C4-2B (cell line): ENCODE results near the gene UTP15.

Experiments
- ZFX ChIP-seq: fragments of 450-650 bp; IDR thresholded peaks from 2 replicates; pipeline ENCODE4 v1.6.1; 2017
- TF ChIP-seq, protein P1 (sequence below): fragments of 450-650 bp; conservative IDR thresholded peaks from 2 replicates; pipeline ENCODE4 v1.5.1; 2017; ENCODE audit warnings: mild to moderate bottlenecking

DNA sequence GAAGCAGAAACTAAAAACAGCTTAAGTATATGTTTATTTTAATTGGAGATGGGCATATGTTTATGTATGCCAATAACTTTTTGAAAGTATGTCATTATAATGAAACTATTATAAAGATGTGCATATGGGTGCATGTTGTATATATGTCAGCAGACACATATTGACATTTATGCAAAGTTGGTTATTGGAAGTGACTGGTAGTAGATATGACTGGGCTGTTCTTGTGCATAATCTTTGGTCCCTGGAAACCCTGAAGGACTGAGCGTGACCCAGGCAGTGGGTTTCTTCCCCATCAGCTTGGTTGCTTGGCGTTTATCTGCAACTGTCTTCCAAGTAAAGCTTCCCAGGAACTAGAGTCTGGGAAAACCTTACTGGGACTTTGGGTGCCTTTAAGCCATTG lies 25.8 kb upstream of the UTP15 start:
- TF ChIP-seq, protein P1, sequence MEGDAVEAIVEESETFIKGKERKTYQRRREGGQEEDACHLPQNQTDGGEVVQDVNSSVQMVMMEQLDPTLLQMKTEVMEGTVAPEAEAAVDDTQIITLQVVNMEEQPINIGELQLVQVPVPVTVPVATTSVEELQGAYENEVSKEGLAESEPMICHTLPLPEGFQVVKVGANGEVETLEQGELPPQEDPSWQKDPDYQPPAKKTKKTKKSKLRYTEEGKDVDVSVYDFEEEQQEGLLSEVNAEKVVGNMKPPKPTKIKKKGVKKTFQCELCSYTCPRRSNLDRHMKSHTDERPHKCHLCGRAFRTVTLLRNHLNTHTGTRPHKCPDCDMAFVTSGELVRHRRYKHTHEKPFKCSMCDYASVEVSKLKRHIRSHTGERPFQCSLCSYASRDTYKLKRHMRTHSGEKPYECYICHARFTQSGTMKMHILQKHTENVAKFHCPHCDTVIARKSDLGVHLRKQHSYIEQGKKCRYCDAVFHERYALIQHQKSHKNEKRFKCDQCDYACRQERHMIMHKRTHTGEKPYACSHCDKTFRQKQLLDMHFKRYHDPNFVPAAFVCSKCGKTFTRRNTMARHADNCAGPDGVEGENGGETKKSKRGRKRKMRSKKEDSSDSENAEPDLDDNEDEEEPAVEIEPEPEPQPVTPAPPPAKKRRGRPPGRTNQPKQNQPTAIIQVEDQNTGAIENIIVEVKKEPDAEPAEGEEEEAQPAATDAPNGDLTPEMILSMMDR, result no peak
- no peak for TF ChIP-seq ZFX
